Measurements from ENCODE around the gene ADGRL3. TPM values are rescaled to one million over a fixed set of nuclear protein-coding genes. Genes with fewer than 3 reads are reported as not detected.

ADGRL3 gene
- total RNA-seq, 1 donor from 2014 or later: 18.7 TPM

DNA sequence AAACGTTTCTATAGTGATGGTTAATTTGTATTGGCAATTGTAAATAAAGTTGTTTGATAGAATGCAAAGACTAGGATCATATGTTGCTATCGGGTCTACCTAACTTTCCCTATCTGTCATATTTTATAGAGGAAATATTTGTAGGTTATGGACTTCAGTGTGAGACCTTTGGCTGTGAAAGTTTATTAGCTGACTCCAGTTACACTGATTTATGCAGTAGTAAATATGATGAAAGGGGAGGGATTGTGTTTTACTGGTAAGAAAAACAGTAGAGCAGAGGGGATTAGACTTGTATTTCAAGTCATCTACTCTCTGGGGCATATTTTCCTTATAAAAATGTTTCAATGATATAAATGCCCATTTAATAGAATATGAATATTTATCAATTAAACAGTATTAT, 43.8 kb downstream of the ADGRL3 start:
- no peaks in the 10 kb centered on the region for H3K9me3 Mint-ChIP-seq (ENCODE audit: unreplicated experiment)
- TF ChIP-seq, protein P1, sequence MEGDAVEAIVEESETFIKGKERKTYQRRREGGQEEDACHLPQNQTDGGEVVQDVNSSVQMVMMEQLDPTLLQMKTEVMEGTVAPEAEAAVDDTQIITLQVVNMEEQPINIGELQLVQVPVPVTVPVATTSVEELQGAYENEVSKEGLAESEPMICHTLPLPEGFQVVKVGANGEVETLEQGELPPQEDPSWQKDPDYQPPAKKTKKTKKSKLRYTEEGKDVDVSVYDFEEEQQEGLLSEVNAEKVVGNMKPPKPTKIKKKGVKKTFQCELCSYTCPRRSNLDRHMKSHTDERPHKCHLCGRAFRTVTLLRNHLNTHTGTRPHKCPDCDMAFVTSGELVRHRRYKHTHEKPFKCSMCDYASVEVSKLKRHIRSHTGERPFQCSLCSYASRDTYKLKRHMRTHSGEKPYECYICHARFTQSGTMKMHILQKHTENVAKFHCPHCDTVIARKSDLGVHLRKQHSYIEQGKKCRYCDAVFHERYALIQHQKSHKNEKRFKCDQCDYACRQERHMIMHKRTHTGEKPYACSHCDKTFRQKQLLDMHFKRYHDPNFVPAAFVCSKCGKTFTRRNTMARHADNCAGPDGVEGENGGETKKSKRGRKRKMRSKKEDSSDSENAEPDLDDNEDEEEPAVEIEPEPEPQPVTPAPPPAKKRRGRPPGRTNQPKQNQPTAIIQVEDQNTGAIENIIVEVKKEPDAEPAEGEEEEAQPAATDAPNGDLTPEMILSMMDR (IDR thresholded peaks at IDR 0.05): no peak
- no peak overlapping the region for H3K27ac Mint-ChIP-seq (ENCODE audit: unreplicated experiment)
- H3K27me3 Mint-ChIP-seq (ENCODE audit: unreplicated experiment): no peaks in the 10 kb centered on the region
- DNase-seq (ENCODE audit: extremely low spot score, unreplicated experiment): no peak
- H3K4me1 Mint-ChIP-seq (ENCODE audit: unreplicated experiment): peaks cover 14% of the 10 kb centered on the region
- H3K4me3 Mint-ChIP-seq (ENCODE audit: unreplicated experiment): no peak overlapping the region
- H3K36me3 Mint-ChIP-seq (ENCODE audit: unreplicated experiment): no peaks in the 10 kb centered on the region

DNA sequence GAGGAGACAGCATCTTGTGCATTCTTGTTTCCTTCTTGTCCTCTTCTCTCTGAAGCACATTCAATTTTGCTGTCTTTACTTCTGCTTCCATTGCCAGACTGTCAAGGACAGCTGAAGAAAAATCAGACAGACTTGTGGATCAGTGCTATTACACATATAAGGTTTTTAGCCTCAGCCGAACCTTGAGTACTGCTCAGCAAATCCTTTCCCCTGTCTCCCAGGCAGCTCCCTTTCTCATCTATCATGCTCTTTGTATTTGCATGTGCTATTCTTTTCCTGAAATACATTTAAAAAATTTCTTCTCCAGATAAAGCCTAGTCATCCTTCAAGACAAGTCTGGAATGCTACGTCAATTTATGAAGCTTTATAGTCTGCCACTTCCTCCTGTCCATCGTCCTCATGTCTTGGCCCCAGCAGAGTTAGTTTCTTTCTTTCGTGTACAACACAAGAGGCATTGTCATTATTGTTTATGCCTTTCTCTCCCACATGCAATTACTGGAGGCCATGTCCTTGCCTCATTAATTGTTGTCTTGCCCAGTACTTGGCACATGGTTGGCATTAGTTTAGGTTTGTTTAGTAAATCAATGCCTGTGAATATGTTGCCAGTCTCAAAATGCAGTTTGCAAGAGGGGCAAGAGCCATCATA, 45.1 kb downstream of the ADGRL3 start:
- H3K27me3 Mint-ChIP-seq (ENCODE audit: unreplicated experiment): no peaks in the 10 kb centered on the region
- H3K4me1 Mint-ChIP-seq (ENCODE audit: unreplicated experiment): peaks cover 9% of the 10 kb centered on the region
- DNase-seq (ENCODE audit: extremely low spot score, unreplicated experiment): no peak
- TF ChIP-seq, protein P1 (IDR thresholded peaks at IDR 0.05): no peak
- no peak overlapping the region for H3K4me3 Mint-ChIP-seq (ENCODE audit: unreplicated experiment)
- H3K27ac Mint-ChIP-seq (ENCODE audit: unreplicated experiment): no peak overlapping the region
- no peaks in the 10 kb centered on the region for H3K9me3 Mint-ChIP-seq (ENCODE audit: unreplicated experiment)
- no peaks in the 10 kb centered on the region for H3K36me3 Mint-ChIP-seq (ENCODE audit: unreplicated experiment)

DNA sequence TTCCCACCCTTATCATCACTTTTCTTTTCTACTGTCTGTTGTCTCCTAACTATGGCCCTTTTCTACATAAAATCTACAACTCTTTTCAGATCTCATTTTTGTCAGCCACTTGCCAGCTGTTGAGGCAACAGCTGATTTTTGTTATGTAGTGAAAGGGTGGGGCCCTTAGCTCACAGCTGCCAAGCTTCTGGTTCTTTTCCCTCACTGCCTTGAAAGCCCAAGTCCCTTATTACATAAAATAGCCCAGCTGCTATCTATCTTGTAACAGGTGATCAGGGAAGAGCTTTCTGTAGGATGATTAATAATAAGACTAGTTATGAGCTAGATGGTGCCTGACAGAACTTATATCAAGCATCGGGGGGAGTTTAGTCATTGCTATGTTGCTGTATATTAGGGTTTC, 45.9 kb downstream of the ADGRL3 start:
- Mint-ChIP-seq H3K4me1 (ENCODE audit: unreplicated experiment) (peaks cover 9% of the 10 kb centered on the region), H3K36me3 (ENCODE audit: unreplicated experiment) (no peaks in the 10 kb centered on the region), H3K4me3 (ENCODE audit: unreplicated experiment) (no peak overlapping the region), H3K27ac (ENCODE audit: unreplicated experiment) (no peak overlapping the region), H3K9me3 (ENCODE audit: unreplicated experiment) (no peaks in the 10 kb centered on the region), H3K27me3 (ENCODE audit: unreplicated experiment) (no peaks in the 10 kb centered on the region)
- DNase-seq (ENCODE audit: extremely low spot score, unreplicated experiment): no peak
- TF ChIP-seq, protein P1 (IDR thresholded peaks at IDR 0.05): no peak

DNA sequence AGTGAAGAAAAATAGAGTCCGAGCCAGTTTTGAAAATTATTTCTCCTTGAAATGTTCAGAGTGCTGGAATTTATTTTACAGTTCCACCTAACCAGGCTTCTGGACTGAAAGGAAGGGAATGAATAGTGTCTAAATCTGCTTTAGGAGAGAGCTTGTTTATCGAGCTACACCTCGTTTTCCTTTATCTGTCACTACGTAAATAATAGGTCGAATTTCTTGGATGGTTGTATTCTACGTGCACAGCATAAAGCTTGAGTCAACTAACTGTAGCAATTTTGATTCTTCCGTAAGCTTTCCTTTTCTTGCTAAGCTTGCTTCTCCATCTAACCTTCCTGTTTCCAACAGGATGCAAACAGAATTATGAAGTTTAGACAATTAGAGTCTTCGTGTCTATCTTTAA, 48.6 kb downstream of the ADGRL3 start:
- H3K4me3 Mint-ChIP-seq (ENCODE audit: unreplicated experiment): no peak overlapping the region
- no peaks in the 10 kb centered on the region for H3K9me3 Mint-ChIP-seq (ENCODE audit: unreplicated experiment)
- H3K4me1 Mint-ChIP-seq (ENCODE audit: unreplicated experiment): peaks cover 4% of the 10 kb centered on the region
- TF ChIP-seq, protein P1 (IDR thresholded peaks at IDR 0.05): no peak
- H3K36me3 Mint-ChIP-seq (ENCODE audit: unreplicated experiment): no peaks in the 10 kb centered on the region
- no peaks in the 10 kb centered on the region for H3K27me3 Mint-ChIP-seq (ENCODE audit: unreplicated experiment)
- DNase-seq (ENCODE audit: extremely low spot score, unreplicated experiment): no peak
- no peak overlapping the region for H3K27ac Mint-ChIP-seq (ENCODE audit: unreplicated experiment)

DNA sequence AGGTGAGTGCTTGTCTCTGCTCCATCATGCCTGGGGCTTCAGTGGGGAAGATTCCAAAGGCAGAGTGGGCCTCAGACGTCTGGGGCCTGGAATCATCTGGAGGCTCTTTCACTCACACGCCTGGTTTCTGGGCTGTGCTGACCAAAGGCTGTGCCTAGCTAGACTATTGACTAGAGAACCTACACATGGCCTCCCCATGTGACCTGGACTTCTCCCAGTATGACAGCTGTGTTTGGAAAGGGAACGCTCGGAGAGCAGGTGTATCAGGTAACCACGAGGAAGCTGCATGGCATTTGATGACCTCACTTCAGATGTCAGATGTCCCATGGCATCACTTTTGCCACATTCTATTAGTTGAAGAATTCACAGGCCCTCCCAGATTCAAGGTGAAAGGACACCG, 51.0 kb downstream of the ADGRL3 start:
- Mint-ChIP-seq H3K27me3 (ENCODE audit: unreplicated experiment) (no peaks in the 10 kb centered on the region), H3K36me3 (ENCODE audit: unreplicated experiment) (peaks cover 4% of the 10 kb centered on the region), H3K4me1 (ENCODE audit: unreplicated experiment) (peaks cover under 1% of the 10 kb centered on the region), H3K27ac (ENCODE audit: unreplicated experiment) (no peak overlapping the region), H3K4me3 (ENCODE audit: unreplicated experiment) (no peak overlapping the region), H3K9me3 (ENCODE audit: unreplicated experiment) (no peaks in the 10 kb centered on the region)
- DNase-seq (ENCODE audit: extremely low spot score, unreplicated experiment): no peak
- TF ChIP-seq, protein P1 (IDR thresholded peaks at IDR 0.05): no peak

Data from osteocyte (in vitro differentiated cells).